GM12873 (cell line): ENCODE measurements around the gene HSPA8.

Experiments
- CTCF ChIP-seq: IDR thresholded peaks from 2 replicates; pipeline ENCODE4 v1.5.1; 2012; ENCODE audit warnings: low read depth, mild to moderate bottlenecking, moderate library complexity, low read length, control low read depth; ENCODE audit not compliant: insufficient read depth; ENCODE audit errors: missing control alignments

The HSPA8 gene

DNA sequence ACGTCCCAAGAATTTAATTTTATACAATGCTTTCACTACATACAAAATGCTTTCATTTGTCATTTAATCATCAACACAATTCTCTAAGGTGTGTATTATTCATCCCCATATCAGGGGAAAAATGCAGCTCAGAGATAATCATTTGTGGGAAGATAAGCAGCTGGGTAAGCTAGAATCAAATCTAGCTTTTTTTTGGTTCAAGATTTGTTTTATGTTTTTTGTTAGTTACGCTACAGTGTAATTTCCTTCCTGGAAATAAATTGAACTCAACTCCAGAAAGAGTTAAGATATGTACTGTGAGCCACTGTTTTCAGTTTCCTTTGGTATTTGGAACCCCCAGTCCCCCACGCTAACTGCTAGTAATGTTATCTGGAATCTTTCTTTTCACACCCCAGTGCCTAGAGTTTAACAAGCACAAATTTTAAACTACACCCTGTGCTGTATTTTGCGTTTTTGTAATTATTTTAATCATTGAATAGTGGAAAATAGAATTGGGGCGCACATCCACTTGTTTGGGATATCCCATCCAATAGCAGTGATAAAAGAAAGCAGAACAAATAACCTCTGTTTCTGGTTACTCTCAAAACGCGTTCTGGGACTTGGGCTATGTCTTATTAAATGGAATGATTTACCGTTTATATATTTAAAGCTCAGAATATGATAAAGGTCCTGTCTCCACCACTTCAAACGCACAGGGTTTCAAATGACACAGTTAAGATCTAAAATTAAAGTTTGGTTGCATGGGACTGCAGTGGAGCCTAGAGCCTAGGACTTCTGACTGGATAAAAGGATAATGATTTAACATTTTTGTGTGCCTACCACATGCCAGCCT, 2.1 kb upstream of the HSPA8 start:
- TF ChIP-seq CTCF: no peak

GRCh38 chr11:123062892-123063825, 1.2 kb upstream of the HSPA8 start:
- TF ChIP-seq CTCF: no peak

DNA sequence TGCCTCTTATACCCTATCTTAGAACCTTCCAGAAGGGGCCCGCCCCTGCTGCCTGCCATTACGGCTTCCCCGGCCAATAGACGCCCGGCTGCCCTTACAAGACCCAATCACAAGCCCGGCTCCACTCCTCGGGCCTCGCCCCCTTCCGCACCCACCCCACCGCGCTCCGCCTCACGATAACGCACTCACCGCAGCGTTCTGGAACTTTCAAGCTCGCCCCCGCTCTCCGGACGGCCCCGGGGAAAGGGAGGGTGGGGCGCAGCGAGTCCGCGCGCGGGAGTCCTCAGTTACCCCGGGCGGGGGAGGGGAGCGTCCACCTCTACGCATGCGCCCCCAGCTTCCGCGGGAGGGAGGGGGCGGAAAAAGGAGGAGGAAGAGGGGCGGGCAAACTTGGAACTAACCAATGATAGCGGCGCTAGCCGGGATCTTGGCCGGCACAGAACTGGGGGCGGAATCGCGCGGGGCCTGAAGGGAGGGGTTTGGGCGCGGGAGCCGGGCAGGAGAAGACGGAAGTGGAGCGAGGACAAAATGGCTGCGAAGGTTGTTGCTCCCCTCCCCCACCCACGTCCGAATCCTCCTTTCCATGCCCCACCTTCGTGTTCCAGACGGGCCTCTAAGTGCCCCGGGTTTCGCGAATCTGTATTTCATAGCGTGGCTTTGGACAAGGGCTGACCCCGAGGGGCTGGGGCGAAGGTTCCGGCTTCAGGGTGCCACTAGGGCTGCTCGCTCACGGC, 389 bp upstream of the HSPA8 start:
- TF ChIP-seq CTCF: no peak

DNA sequence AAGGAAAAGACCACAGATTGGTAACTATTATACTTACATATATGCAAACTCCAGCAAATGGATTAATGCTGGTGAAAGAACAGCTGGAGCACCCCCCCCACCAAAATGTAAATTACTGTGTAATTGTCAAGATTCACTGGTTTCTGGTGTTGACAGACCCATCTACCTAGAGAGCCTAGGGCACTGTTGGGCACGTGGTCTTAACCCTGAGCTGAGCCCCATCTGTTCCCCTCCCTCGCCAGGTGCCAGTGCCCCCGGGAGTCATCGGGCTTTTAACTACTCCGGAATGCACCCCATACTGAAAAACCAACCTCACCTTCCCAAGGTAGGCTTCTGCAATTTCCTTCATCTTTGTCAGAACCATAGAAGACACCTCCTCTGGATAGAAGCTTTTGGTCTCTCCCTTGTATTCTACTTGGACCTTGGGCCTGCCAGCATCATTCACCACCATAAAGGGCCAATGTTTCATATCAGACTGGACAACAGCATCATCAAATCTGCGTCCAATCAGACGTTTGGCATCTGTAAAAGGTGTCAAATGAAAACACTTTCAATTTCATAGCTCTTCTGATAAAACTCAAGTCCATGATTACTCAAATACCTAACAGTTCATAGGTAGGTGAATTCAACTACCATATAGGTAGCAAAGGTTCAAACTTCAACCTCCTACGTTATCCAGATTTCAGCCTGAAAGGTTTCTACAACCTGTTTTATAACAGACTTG, 1.5 kb downstream of the HSPA8 start:
- TF ChIP-seq CTCF: no peak

DNA sequence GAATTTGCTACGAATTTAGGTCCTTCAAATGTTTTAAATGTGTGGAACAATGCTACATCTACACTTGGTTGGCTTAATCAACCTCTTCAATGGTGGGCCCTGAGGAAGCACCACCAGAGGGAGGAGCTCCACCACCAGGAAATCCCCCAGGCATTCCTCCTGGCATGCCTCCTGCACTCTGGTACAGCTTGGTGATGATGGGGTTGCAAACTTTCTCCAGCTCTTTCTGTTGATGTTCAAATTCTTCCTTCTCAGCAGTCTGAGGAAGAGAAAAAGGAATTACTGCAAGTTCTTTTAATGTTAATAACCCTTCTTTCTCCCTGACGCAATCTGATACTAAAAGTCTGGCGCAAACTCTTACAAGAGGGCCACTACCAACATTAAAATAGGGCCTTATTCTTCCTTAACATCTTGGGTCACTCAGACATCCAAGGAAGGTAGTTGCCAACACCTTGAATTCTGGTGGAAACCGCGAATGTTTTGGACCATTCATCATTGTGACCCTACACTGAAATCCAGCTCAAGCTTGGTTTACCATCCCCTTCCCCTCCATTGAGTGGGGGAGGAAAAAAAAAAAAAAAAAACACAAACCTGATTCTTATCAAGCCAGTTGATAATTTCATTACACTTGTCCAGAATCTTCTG, 4.2 kb downstream of the HSPA8 start:
- no peak for TF ChIP-seq CTCF

DNA sequence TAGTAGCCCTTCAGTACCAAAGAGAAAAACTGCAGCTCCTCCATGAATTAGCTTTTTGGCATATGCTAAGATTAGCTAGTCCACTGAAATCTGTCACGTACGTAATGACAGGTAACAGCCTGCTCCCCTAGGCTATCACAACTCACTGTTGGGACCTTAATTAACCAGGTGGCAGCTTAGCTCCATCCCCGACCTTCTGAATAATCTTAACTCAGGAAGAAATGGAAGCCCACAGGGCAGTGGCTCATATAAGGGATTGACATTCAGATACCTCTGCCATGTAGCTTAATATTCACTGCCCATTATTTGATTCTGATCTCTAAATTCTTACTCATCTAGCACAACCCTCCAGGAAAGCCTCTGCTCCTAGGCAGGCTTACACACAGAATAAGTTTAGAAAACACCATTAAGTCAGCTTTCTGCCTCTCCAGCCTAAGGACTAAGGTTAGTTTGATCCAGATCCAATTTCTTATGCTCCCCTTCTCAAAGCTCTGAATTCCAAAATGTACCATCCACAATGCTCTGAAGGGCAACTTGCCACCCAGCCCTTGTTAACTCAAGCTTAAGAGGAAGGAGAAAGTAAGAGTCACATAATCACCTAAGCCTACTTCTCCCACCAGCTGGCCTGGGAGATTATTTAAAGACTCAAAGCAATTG, 5.0 kb downstream of the HSPA8 start:
- TF ChIP-seq CTCF: no peak
